K562 (cell line): ENCODE data around the gene MAN2A1. TPM values are rescaled to one million over a fixed set of nuclear protein-coding genes. Genes with fewer than 3 reads are reported as not detected.

ENCODE experiments used
- ATAC-seq: fragments of 200-7000 bp; cut with Tn5 transposase; 3 replicates; pipeline ENCODE4 v1.9.1; 2020; ENCODE audit warnings: moderate library complexity
- BruUV-seq: library from RNA; stranded (reverse); fragments of 400-500 nt; replicated peaks from 2 replicates; lab custom pipeline; 2021; lab: Mats Ljungman, UMichigan
- CTCF ChIA-PET: fragments of 300-600 bp; formaldehyde crosslinking; extraction: SDS; loops from one replicate; lab custom pipeline; 2021; ENCODE audit warnings: low intra/inter-chr PET ratio; lab: Yijun Ruan, JAX
- POLR2A ChIA-PET: fragments of 300-600, 350-650 bp; sonication (Branson Sonifier 250); formaldehyde crosslinking; extraction: SDS; loops from one replicate; lab custom pipeline; 2021; ENCODE audit warnings: antibody characterized with exemption, inconsistent platforms; lab: Yijun Ruan, JAX
- DNase-seq, 4 experiments: peaks; one replicate each; pipeline versions ENCODE4 v3.0.0 to v3.0.0-alpha.2; 2011 to 2018; ENCODE audit warnings: low spot score in 3 of 4, mixed read lengths in 3 of 4; ENCODE audit errors: extremely low read depth in 1 of 4
- FAIRE-seq: peaks from 2 replicates; lab custom pipeline; 2011; peaks lifted over from hg19 to GRCh38; lab: Jason Lieb, UNC
- H2AFZ ChIP-seq: 2 replicates; pipeline ENCODE4 v1.6.0; 2011; ENCODE audit warnings: low read depth, low read length, control low read depth, inconsistent platforms
- H3K27ac ChIP-seq: fragments of 200-600 bp; 3 replicates; pipeline ENCODE4 v1.8.0; 2011; ENCODE audit warnings: low read depth, mild to moderate bottlenecking, control low read depth, inconsistent platforms, low read length, moderate library complexity, mixed read lengths; ENCODE audit errors: extremely low read depth
- H3K27me3 ChIP-seq, 2 experiments: fragments of 300-600 bp in 1 of 2; 2 replicates in 1 of 2; 3 replicates in 1 of 2; pipeline versions ENCODE4 v1.6.0 to v1.8.0; 2011; ENCODE audit warnings: inconsistent platforms in 2 of 2, low read length in 2 of 2, mild to moderate bottlenecking in 1 of 2, mixed read lengths in 1 of 2, moderate library complexity in 1 of 2; ENCODE audit not compliant: control insufficient read depth in 2 of 2, insufficient read depth in 2 of 2
- H3K36me3 ChIP-seq: fragments of 300-600 bp; 3 replicates; pipeline ENCODE4 v1.8.0; 2011; ENCODE audit warnings: mild to moderate bottlenecking, low read length, inconsistent platforms; ENCODE audit not compliant: control insufficient read depth, insufficient read depth
- H3K4me1 ChIP-seq, 2 experiments: fragments of 200-600 bp in 1 of 2; replicated peaks in 1 of 2; 2 replicates in 1 of 2; 3 replicates in 1 of 2; pipeline versions ENCODE4 v1.5.1 to v1.8.0; 2011; ENCODE audit warnings: inconsistent platforms in 2 of 2, low read length in 2 of 2, mild to moderate bottlenecking in 1 of 2, mixed read lengths in 1 of 2, moderate library complexity in 1 of 2; ENCODE audit not compliant: control insufficient read depth in 2 of 2, insufficient read depth in 2 of 2
- H3K4me2 ChIP-seq: 2 replicates; pipeline ENCODE4 v1.6.1; 2011; ENCODE audit warnings: low read length, control low read depth, inconsistent platforms, mixed read lengths; ENCODE audit not compliant: insufficient read depth
- H3K4me3 ChIP-seq: fragments of 200-600 bp; sonication (generic), shearing (Covaris generic); 2 replicates; pipeline ENCODE4 v1.5.1; 2016; ENCODE audit warnings: control low read depth, inconsistent platforms
- H3K79me2 ChIP-seq: fragments of 200-600 bp; 3 replicates; pipeline ENCODE4 v1.8.0; 2011; ENCODE audit warnings: low read length, inconsistent platforms; ENCODE audit not compliant: control insufficient read depth, insufficient read depth
- H3K9ac ChIP-seq, 2 experiments: 2 replicates each; pipeline versions ENCODE4 v1.6.0 to v1.6.1; 2011; ENCODE audit warnings: low read depth in 2 of 2, low read length in 2 of 2, control low read depth in 1 of 2, inconsistent platforms in 1 of 2, mild to moderate bottlenecking in 1 of 2, mixed read lengths in 1 of 2; ENCODE audit not compliant: insufficient read depth in 1 of 2
- H3K9me1 ChIP-seq: one replicate; pipeline ENCODE4 v1.6.0; 2011; ENCODE audit warnings: inconsistent platforms, mild to moderate bottlenecking, low read length, moderate library complexity; ENCODE audit not compliant: control insufficient read depth, insufficient read depth
- H3K9me3 ChIP-seq: replicated peaks from 2 replicates; pipeline ENCODE4 v1.5.1; 2011; ENCODE audit warnings: low read depth, low read length, inconsistent platforms; ENCODE audit not compliant: control insufficient read depth, insufficient read depth
- H4K20me1 ChIP-seq: replicated peaks from 2 replicates; pipeline ENCODE4 v1.6.1; 2011; ENCODE audit warnings: low read length, inconsistent platforms, mixed read lengths; ENCODE audit not compliant: control insufficient read depth, insufficient read depth
- C11orf30 ChIP-seq: fragments of 450-650 bp; IDR thresholded peaks from 2 replicates; pipeline ENCODE4 v1.6.1; 2016; ENCODE audit warnings: low read depth, mild to moderate bottlenecking
- EWSR1 ChIP-seq: fragments of 450-650 bp; IDR thresholded peaks from 2 replicates; pipeline ENCODE4 v1.6.1; 2018; ENCODE audit warnings: borderline replicate concordance, mild to moderate bottlenecking, low read depth, moderate library complexity; ENCODE audit not compliant: partially characterized antibody
- MAFG ChIP-seq: fragments of 450-650 bp; conservative IDR thresholded peaks from 2 replicates; pipeline ENCODE4 v1.6.1; 2016; ENCODE audit warnings: missing genetic modification characterization, missing compliant biosample characterization
- NFRKB ChIP-seq: fragments of 450-650 bp; IDR thresholded peaks from 2 replicates; pipeline ENCODE4 v1.6.1; 2016; ENCODE audit warnings: low read depth
- ZNF316 ChIP-seq: fragments of 450-650 bp; IDR thresholded peaks from 2 replicates; pipeline ENCODE4 v1.6.1; 2016
- WGBS: fragments of 100-300 bp; shearing (Covaris generic); methylation state at CpG from one replicate; pipeline ENCODE4 v1.1.6; 2016; ENCODE audit warnings: low coverage, mixed read lengths; ENCODE audit not compliant: insufficient coverage; ENCODE audit errors: missing lambda C conversion rate; 5-methylcytosine and 5-hydroxymethylcytosine counted together
- in situ Hi-C: fragments of 300-500 bp; cut with MboI; formaldehyde crosslinking; loops from 4 replicates; pipeline ENCODE4 v1.15.0; 2018; ENCODE audit warnings: inconsistent platforms, mixed read lengths
- intact Hi-C: fragments of 100-400 bp; cut with micrococcal nuclease; formaldehyde crosslinking; loops from 2 replicates; pipeline ENCODE4 v1.14.2; 2022
- polyA plus RNA-seq, 8 experiments: library from polyadenylated mRNA; depleted of rRNA in 4 of 8; stranded (reverse) in 5 of 8; unstranded in 3 of 8; fragments of >200 nt; fragmentation: Nextera tagmentation in 2 of 8; fragmentation: Illumina TruSeq in 1 of 8; extraction: Ambion mirVana in 2 of 8; extraction: Trizol in 1 of 8; gene quantifications; 2 replicates each; pipeline versions ENCODE4 v1.2.1 to v1.2.3, GENCODE V29; 2011 to 2014; ENCODE audit warnings: inconsistent platforms in 1 of 8, missing spikeins in 1 of 8
- total RNA-seq, 7 experiments: library from RNA; depleted of rRNA in 6 of 7; stranded (reverse); fragments of >200 nt in 6 of 7; fragmentation: Illumina TruSeq in 2 of 7; extraction: Trizol in 2 of 7; gene quantifications; 2 replicates each; pipeline versions ENCODE4 v1.2.1 to v1.2.3, GENCODE V29; 2011 to 2021; ENCODE audit warnings: low replicate concordance in 1 of 7
- TF ChIP-seq, protein P1 (sequence below), 2 experiments: fragments of 450-650 bp in 1 of 2; sonication (generic) in 1 of 2; formaldehyde crosslinking in 1 of 2; IDR thresholded peaks in 1 of 2; conservative IDR thresholded peaks in 1 of 2; 2 replicates each; pipeline versions ENCODE4 v1.6.1 to v1.8.1; 2016 to 2023; ENCODE audit warnings: mild to moderate bottlenecking in 2 of 2, moderate library complexity in 2 of 2, inconsistent platforms in 1 of 2, missing genetic modification reagents in 1 of 2
- TF ChIP-seq, protein P2 (sequence below): fragments of 450-650 bp; formaldehyde crosslinking; IDR thresholded peaks from 2 replicates; pipeline ENCODE4 v1.4.0; 2022; ENCODE audit warnings: missing genetic modification characterization
- TF ChIP-seq, protein P3 (sequence below): sonication (generic); formaldehyde crosslinking; IDR thresholded peaks from 2 replicates; pipeline ENCODE4 v1.8.1; 2023; ENCODE audit warnings: mild to moderate bottlenecking, missing genetic modification reagents, moderate library complexity

The MAN2A1 gene
- total and polyA plus RNA-seq, 9 of the 15 experiments (the other 6 are each of a cell fraction or from before 2014, with no cell fraction given), result 5.2 to 32.0 (median 19.8) TPM

DNA sequence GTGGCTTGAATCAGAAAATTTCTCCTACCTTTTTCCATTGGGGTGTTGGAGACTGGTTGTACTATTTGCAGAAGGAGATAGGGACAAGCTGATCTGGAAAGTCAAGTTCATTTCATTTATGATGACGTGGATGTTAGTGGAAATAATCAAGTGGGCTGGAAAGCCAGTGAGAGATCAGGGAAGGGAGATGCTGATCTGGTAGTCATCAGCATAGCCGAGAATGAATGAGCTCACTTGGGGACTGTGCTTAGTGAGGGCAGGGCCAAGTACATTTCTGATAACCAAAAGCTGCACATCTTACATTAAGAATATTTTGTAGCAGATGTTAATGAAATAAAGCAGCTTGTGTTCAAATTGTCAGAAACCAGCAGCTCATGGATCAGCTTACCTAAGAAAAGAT is 12.1 kb downstream of the MAN2A1 start:
- Histone ChIP-seq H3K9me3 (no peaks in the 10 kb centered on the region), H3K9me1 (no peaks in the 10 kb centered on the region), H2AFZ (no peak overlapping the region), H3K27ac (peak overlapping the region; percentile 68; the same call in 2 of the 3 replicates), H3K79me2 (peaks cover 99% of the 10 kb centered on the region), H3K27me3 (no peaks in the 10 kb centered on the region), H4K20me1 (peaks cover 4% of the 10 kb centered on the region; the same call in 1 of the 2 replicates), H3K36me3 (no peaks in the 10 kb centered on the region; the same call in 1 of the 3 replicates), H3K4me2 (peak overlapping the region; percentile 42), H3K4me1 (peaks cover 10 to 70% of the 10 kb centered on the region in 2 experiments), H3K4me3 (no peak overlapping the region), H3K9ac (0 out of 4 replicates have a peak overlapping the region, but pooled peaks of 1 of the 2 experiments have one; percentile 6)
- ATAC-seq (peak; percentile 62), FAIRE-seq (peak; percentile 75), DNase-seq (peak; percentile 31 to 57 (median 35))
- intact Hi-C loops (loop anchor here (5.0 kb wide), 1 partner anchor 1811 kb away; the partner anchor contains the start of gene STARD4), in situ Hi-C loops (no loop called here)
- BruUV-seq, result no TSS peak
- CTCF ChIA-PET, result no interaction called here
- 0% methylated on average over 2 of the region's 2 CpGs for WGBS
- POLR2A ChIA-PET, result interaction anchor here (0.7 to 2.0 kb wide), 8 partner anchors 9 to 52 kb away, joined by 3 to 21 read pairs (median 4); partner anchors contain the start of gene MAN2A1
- TF ChIP-seq EWSR1 (no peak), ZNF316 (peak; percentile 67), C11orf30 (peak; percentile 29; the same call in 1 of the 2 replicates), MAFG (0 out of 2 replicates have a peak, but pooled peaks have one; percentile 21), NFRKB (0 out of 2 replicates have a peak, but pooled peaks have one; percentile 37)
- TF ChIP-seq, protein P1, sequence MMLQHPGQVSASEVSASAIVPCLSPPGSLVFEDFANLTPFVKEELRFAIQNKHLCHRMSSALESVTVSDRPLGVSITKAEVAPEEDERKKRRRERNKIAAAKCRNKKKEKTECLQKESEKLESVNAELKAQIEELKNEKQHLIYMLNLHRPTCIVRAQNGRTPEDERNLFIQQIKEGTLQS (IDR thresholded peaks at IDR 0.05), result 0 out of 2 replicates have a peak, but pooled peaks have one; percentile 8
- TF ChIP-seq, protein P1 (CRISPR knock-in tag; conservative IDR thresholded peaks at IDR 0.05), result no peak
- TF ChIP-seq, protein P2, sequence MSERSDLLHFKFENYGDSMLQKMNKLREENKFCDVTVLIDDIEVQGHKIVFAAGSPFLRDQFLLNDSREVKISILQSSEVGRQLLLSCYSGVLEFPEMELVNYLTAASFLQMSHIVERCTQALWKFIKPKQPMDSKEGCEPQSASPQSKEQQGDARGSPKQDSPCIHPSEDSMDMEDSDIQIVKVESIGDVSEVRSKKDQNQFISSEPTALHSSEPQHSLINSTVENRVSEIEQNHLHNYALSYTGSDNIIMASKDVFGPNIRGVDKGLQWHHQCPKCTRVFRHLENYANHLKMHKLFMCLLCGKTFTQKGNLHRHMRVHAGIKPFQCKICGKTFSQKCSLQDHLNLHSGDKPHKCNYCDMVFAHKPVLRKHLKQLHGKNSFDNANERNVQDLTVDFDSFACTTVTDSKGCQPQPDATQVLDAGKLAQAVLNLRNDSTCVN (CRISPR knock-in tag), result no peak
- TF ChIP-seq, protein P3, sequence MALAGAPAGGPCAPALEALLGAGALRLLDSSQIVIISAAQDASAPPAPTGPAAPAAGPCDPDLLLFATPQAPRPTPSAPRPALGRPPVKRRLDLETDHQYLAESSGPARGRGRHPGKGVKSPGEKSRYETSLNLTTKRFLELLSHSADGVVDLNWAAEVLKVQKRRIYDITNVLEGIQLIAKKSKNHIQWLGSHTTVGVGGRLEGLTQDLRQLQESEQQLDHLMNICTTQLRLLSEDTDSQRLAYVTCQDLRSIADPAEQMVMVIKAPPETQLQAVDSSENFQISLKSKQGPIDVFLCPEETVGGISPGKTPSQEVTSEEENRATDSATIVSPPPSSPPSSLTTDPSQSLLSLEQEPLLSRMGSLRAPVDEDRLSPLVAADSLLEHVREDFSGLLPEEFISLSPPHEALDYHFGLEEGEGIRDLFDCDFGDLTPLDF, result no peak
